HUES64 (cell line): ENCODE results near the gene PLCXD3.

Experiments
- H3K27ac ChIP-seq: 2 replicates; pipeline ENCODE4 v1.7.0; 2013; ENCODE audit warnings: low read depth, low read length, inconsistent platforms
- H3K27me3 ChIP-seq: 2 replicates; pipeline ENCODE4 v1.6.1; 2013; ENCODE audit warnings: mild to moderate bottlenecking, low read length; ENCODE audit not compliant: insufficient read depth
- H3K36me3 ChIP-seq: 2 replicates; pipeline ENCODE4 v1.6.1; 2013; ENCODE audit warnings: mild to moderate bottlenecking, low read length; ENCODE audit not compliant: insufficient read depth
- H3K4me1 ChIP-seq: 2 replicates; pipeline ENCODE4 v1.6.1; 2013; ENCODE audit warnings: mild to moderate bottlenecking, low read length, moderate library complexity; ENCODE audit not compliant: insufficient read depth
- H3K4me3 ChIP-seq: 2 replicates; pipeline ENCODE4 v1.5.1; 2013; ENCODE audit warnings: mild to moderate bottlenecking, low read length, moderate library complexity
- H3K9ac ChIP-seq: 2 replicates; pipeline ENCODE4 v1.6.1; 2013; ENCODE audit warnings: mild to moderate bottlenecking, low read depth, low read length
- H3K9me3 ChIP-seq: 2 replicates; pipeline ENCODE4 v1.6.1; 2013; ENCODE audit warnings: low read depth, low read length; ENCODE audit not compliant: insufficient read depth
- WGBS: fragments of 150-250, 120-280 bp; methylation state at CpG from one replicate; pipeline ENCODE4 v1.1.7; 2013; ENCODE audit warnings: missing lambda C conversion rate; 5-methylcytosine and 5-hydroxymethylcytosine counted together

PLCXD3 gene

GRCh38 chr5:41371738-41372137 lies 138.7 kb downstream of the PLCXD3 start:
- no peak overlapping the region for H3K27ac ChIP-seq
- no peak overlapping the region for H3K4me3 ChIP-seq
- no peaks in the 10 kb centered on the region for H3K27me3 ChIP-seq
- no peaks in the 10 kb centered on the region for H3K9me3 ChIP-seq
- 58% methylated on average over 2 of the region's 2 CpGs for WGBS
- no peaks in the 10 kb centered on the region for H3K4me1 ChIP-seq
- H3K9ac ChIP-seq: no peak overlapping the region
- no peaks in the 10 kb centered on the region for H3K36me3 ChIP-seq

- Histone ChIP-seq H3K27me3 (no peaks in the 10 kb centered on the region), H3K4me1 (no peaks in the 10 kb centered on the region), H3K27ac (no peak overlapping the region), H3K9me3 (no peaks in the 10 kb centered on the region), H3K9ac (no peak overlapping the region), H3K36me3 (no peaks in the 10 kb centered on the region), H3K4me3 (no peak overlapping the region)
- 84% methylated on average over 4 of the region's 4 CpGs for WGBS
Observed at GRCh38 chr5:41370482-41370881, 139.9 kb downstream of the PLCXD3 start.

GRCh38 chr5:41369799-41370198 lies 140.6 kb downstream of the PLCXD3 start:
- H3K4me1 ChIP-seq: no peaks in the 10 kb centered on the region
- no peaks in the 10 kb centered on the region for H3K36me3 ChIP-seq
- no peaks in the 10 kb centered on the region for H3K27me3 ChIP-seq
- no peak overlapping the region for H3K27ac ChIP-seq
- H3K9me3 ChIP-seq: no peaks in the 10 kb centered on the region
- no peak overlapping the region for H3K9ac ChIP-seq
- H3K4me3 ChIP-seq: no peak overlapping the region
- WGBS: 88% methylated on average over 2 of the region's 2 CpGs

GRCh38 chr5:41368158-41368557 lies 142.2 kb downstream of the PLCXD3 start:
- Histone ChIP-seq H3K9ac (no peak overlapping the region), H3K4me3 (no peak overlapping the region), H3K27me3 (no peaks in the 10 kb centered on the region), H3K36me3 (no peaks in the 10 kb centered on the region), H3K9me3 (no peaks in the 10 kb centered on the region), H3K4me1 (no peaks in the 10 kb centered on the region), H3K27ac (no peak overlapping the region)
- WGBS: 100% methylated on average over 2 of the region's 2 CpGs

- Histone ChIP-seq H3K36me3 (no peaks in the 10 kb centered on the region), H3K27ac (no peak overlapping the region), H3K4me3 (no peak overlapping the region), H3K9ac (no peak overlapping the region), H3K4me1 (no peaks in the 10 kb centered on the region), H3K27me3 (no peaks in the 10 kb centered on the region), H3K9me3 (no peaks in the 10 kb centered on the region)
- WGBS: 0% methylated on average over 1 of the region's 1 CpG
Observed at GRCh38 chr5:41365369-41365768, 145.0 kb downstream of the PLCXD3 start.

- Histone ChIP-seq H3K4me1 (no peaks in the 10 kb centered on the region), H3K27me3 (no peaks in the 10 kb centered on the region), H3K9me3 (no peaks in the 10 kb centered on the region), H3K27ac (no peak overlapping the region), H3K4me3 (no peak overlapping the region), H3K36me3 (no peaks in the 10 kb centered on the region), H3K9ac (no peak overlapping the region)
- WGBS: 71% methylated on average over 1 of the region's 1 CpG
Observed at GRCh38 chr5:41364346-41364745, 146.1 kb downstream of the PLCXD3 start.

- Histone ChIP-seq H3K4me1 (no peaks in the 10 kb centered on the region), H3K9me3 (no peaks in the 10 kb centered on the region), H3K9ac (no peak overlapping the region), H3K27me3 (no peaks in the 10 kb centered on the region), H3K27ac (no peak overlapping the region), H3K4me3 (no peak overlapping the region), H3K36me3 (no peaks in the 10 kb centered on the region)
- WGBS: 100% methylated on average over 1 of the region's 1 CpG
Observed at GRCh38 chr5:41363343-41363986, 146.9 kb downstream of the PLCXD3 start.

- no peaks in the 10 kb centered on the region for H3K36me3 ChIP-seq
- no peak overlapping the region for H3K4me3 ChIP-seq
- H3K4me1 ChIP-seq: no peaks in the 10 kb centered on the region
- H3K9me3 ChIP-seq: no peaks in the 10 kb centered on the region
- peak overlapping the region; percentile 3; the same call in 1 of the 2 replicates for H3K27ac ChIP-seq
- 74% methylated on average over 2 of the region's 2 CpGs for WGBS
- no peaks in the 10 kb centered on the region for H3K27me3 ChIP-seq
- H3K9ac ChIP-seq: no peak overlapping the region
Observed at GRCh38 chr5:41356786-41357185, 153.6 kb downstream of the PLCXD3 start.

- Histone ChIP-seq H3K9ac (no peak overlapping the region), H3K4me1 (no peaks in the 10 kb centered on the region), H3K36me3 (no peaks in the 10 kb centered on the region), H3K9me3 (no peaks in the 10 kb centered on the region), H3K27me3 (no peaks in the 10 kb centered on the region), H3K4me3 (no peak overlapping the region), H3K27ac (no peak overlapping the region)
- WGBS: 82% methylated on average over 4 of the region's 4 CpGs
Observed at GRCh38 chr5:41349846-41350245, 160.6 kb downstream of the PLCXD3 start.

- H3K9me3 ChIP-seq: no peaks in the 10 kb centered on the region
- no peaks in the 10 kb centered on the region for H3K4me1 ChIP-seq
- H3K27me3 ChIP-seq: no peaks in the 10 kb centered on the region
- no peak overlapping the region for H3K4me3 ChIP-seq
- H3K36me3 ChIP-seq: no peaks in the 10 kb centered on the region
- H3K27ac ChIP-seq: no peak overlapping the region
- WGBS: no CpG with 5 or more reads among the region's 1 CpG
- H3K9ac ChIP-seq: no peak overlapping the region
Observed at GRCh38 chr5:41347569-41347968, 162.8 kb downstream of the PLCXD3 start.

- Histone ChIP-seq H3K9me3 (no peaks in the 10 kb centered on the region), H3K4me3 (no peak overlapping the region), H3K27ac (no peak overlapping the region), H3K4me1 (no peaks in the 10 kb centered on the region), H3K36me3 (no peaks in the 10 kb centered on the region), H3K9ac (no peak overlapping the region), H3K27me3 (no peaks in the 10 kb centered on the region)
- 94% methylated on average over 5 of the region's 5 CpGs for WGBS
Observed at GRCh38 chr5:41346609-41347008, 163.8 kb downstream of the PLCXD3 start.

- H3K4me3 ChIP-seq: no peak overlapping the region
- no peaks in the 10 kb centered on the region for H3K4me1 ChIP-seq
- H3K27me3 ChIP-seq: no peaks in the 10 kb centered on the region
- WGBS: no CpG with 5 or more reads among the region's 1 CpG
- H3K27ac ChIP-seq: no peak overlapping the region
- H3K36me3 ChIP-seq: no peaks in the 10 kb centered on the region
- H3K9ac ChIP-seq: no peak overlapping the region
- no peaks in the 10 kb centered on the region for H3K9me3 ChIP-seq
Observed at GRCh38 chr5:41345295-41345694, 165.1 kb downstream of the PLCXD3 start.
